CD14-positive monocyte (primary cell): ENCODE results near the gene RHOV. TPM values are rescaled to one million over a fixed set of nuclear protein-coding genes. Genes with fewer than 3 reads are reported as not detected.

Experiments used
- DNase-seq, 3 donors: peaks; one replicate each; pipeline ENCODE4 v3.0.0-alpha.2; 2011 to 2022
- H2AFZ ChIP-seq: 2 replicates; pipeline ENCODE4 v1.6.0; 2012; ENCODE audit warnings: mild to moderate bottlenecking, low read depth, low read length, inconsistent platforms; ENCODE audit not compliant: insufficient read depth, poor library complexity, severe bottlenecking
- H3K27ac ChIP-seq, 2 donors: 1 replicate in 1 of 2; 2 replicates in 1 of 2; pipeline ENCODE4 v1.5.1; 2012 to 2013; ENCODE audit warnings: low read length in 2 of 2, control low read depth in 1 of 2, inconsistent platforms in 1 of 2, low read depth in 1 of 2, mild to moderate bottlenecking in 1 of 2
- H3K27me3 ChIP-seq, 2 donors: one replicate each; pipeline versions ENCODE4 v1.6.0 to v1.6.1; 2011 to 2013; ENCODE audit warnings: low read length in 2 of 2; ENCODE audit not compliant: control insufficient read depth in 2 of 2, insufficient read depth in 2 of 2
- H3K36me3 ChIP-seq, 2 donors: replicated peaks in 1 of 2; 1 replicate in 1 of 2; 2 replicates in 1 of 2; pipeline versions ENCODE4 v1.5.1 to v1.6.1; 2012 to 2013; ENCODE audit warnings: low read length in 2 of 2, control low read depth in 1 of 2, inconsistent platforms in 1 of 2, mild to moderate bottlenecking in 1 of 2; ENCODE audit not compliant: insufficient read depth in 2 of 2, control insufficient read depth in 1 of 2
- H3K4me1 ChIP-seq, 2 donors: 1 replicate in 1 of 2; 2 replicates in 1 of 2; pipeline versions ENCODE4 v1.5.1 to v1.6.1; 2012 to 2013; ENCODE audit warnings: low read length in 2 of 2, control low read depth in 1 of 2, inconsistent platforms in 1 of 2, mild to moderate bottlenecking in 1 of 2, moderate library complexity in 1 of 2; ENCODE audit not compliant: insufficient read depth in 2 of 2, control insufficient read depth in 1 of 2
- H3K4me2 ChIP-seq: replicated peaks from 2 replicates; pipeline ENCODE3; 2012; ENCODE audit warnings: low read length, moderate library complexity, mild to moderate bottlenecking; ENCODE audit not compliant: poor library complexity, severe bottlenecking; ENCODE audit errors: extremely low read depth
- H3K4me3 ChIP-seq, 3 experiments: fragments of 200-600 bp in 1 of 3; sonication (generic) in 1 of 3; replicated peaks in 1 of 3; 1 replicate in 2 of 3; 2 replicates in 1 of 3; pipeline ENCODE4 v1.5.1; 2011 to 2013; ENCODE audit warnings: low read length in 3 of 3, mild to moderate bottlenecking in 3 of 3, control low read depth in 2 of 3, low read depth in 2 of 3, inconsistent platforms in 1 of 3, moderate library complexity in 1 of 3
- H3K79me2 ChIP-seq: 2 replicates; pipeline ENCODE4 v1.6.0; 2012; ENCODE audit warnings: mild to moderate bottlenecking, control low read depth, inconsistent platforms, low read length, moderate library complexity; ENCODE audit not compliant: insufficient read depth
- H3K9ac ChIP-seq: 2 replicates; pipeline ENCODE4 v1.6.0; 2017; ENCODE audit warnings: low read length, mild to moderate bottlenecking; ENCODE audit not compliant: insufficient read depth, poor library complexity, severe bottlenecking
- H3K9me3 ChIP-seq, 2 donors: replicated peaks in 1 of 2; 1 replicate in 1 of 2; 2 replicates in 1 of 2; pipeline versions ENCODE4 v1.5.1 to v1.6.1; 2012 to 2013; ENCODE audit warnings: low read length in 2 of 2, control low read depth in 1 of 2; ENCODE audit not compliant: control insufficient read depth in 1 of 2, insufficient read depth in 1 of 2
- H4K20me1 ChIP-seq: 2 replicates; pipeline ENCODE4 v1.6.0; 2012; ENCODE audit warnings: mild to moderate bottlenecking, low read length, control low read depth, moderate library complexity; ENCODE audit not compliant: insufficient read depth
- H3K27ac Mint-ChIP-seq, 7 donors: one replicate each; pipeline ENCODE4 v1.8.0; 2020; ENCODE audit warnings: mild to moderate bottlenecking in 7 of 7, mixed read lengths in 7 of 7, moderate library complexity in 6 of 7, inconsistent platforms in 2 of 7
- H3K27me3 Mint-ChIP-seq, 3 donors: one replicate each; pipeline ENCODE4 v1.8.0; 2021 to 2022; ENCODE audit warnings: low read depth in 3 of 3, mild to moderate bottlenecking in 3 of 3, mixed read lengths in 3 of 3, moderate library complexity in 3 of 3, inconsistent platforms in 1 of 3
- H3K36me3 Mint-ChIP-seq, 2 donors: one replicate each; pipeline ENCODE4 v1.8.0; 2020; ENCODE audit warnings: mixed read lengths in 2 of 2, inconsistent platforms in 1 of 2, mild to moderate bottlenecking in 1 of 2
- H3K4me1 Mint-ChIP-seq: one replicate; pipeline ENCODE4 v1.8.0; 2020; ENCODE audit warnings: mild to moderate bottlenecking, mixed read lengths
- H3K4me3 Mint-ChIP-seq, 2 donors: one replicate each; pipeline ENCODE4 v1.8.0; 2020; ENCODE audit warnings: mild to moderate bottlenecking in 2 of 2, mixed read lengths in 2 of 2, moderate library complexity in 1 of 2
- H3K9me3 Mint-ChIP-seq, 7 donors: one replicate each; pipeline ENCODE4 v1.8.0; 2020 to 2022; ENCODE audit warnings: mixed read lengths in 7 of 7, mild to moderate bottlenecking in 6 of 7, moderate library complexity in 6 of 7, inconsistent platforms in 2 of 7
- WGBS: methylation state at CpG from one replicate; pipeline ENCODE4 v1.1.5; 2013; ENCODE audit warnings: missing lambda C conversion rate; ENCODE audit not compliant: insufficient coverage; 5-methylcytosine and 5-hydroxymethylcytosine counted together
- intact Hi-C, 2 donors: fragments of 100-400 bp; cut with micrococcal nuclease; formaldehyde crosslinking; loops; one replicate each; pipeline versions ENCODE4 v1.15.0 to v1.15.1; 2023
- polyA plus RNA-seq, 3 donors: library from polyadenylated mRNA; depleted of rRNA in 1 of 3; unstranded in 2 of 3; stranded (reverse) in 1 of 3; fragments of 300-500 nt in 2 of 3; fragments of >200 nt in 1 of 3; fragmentation: Illumina TruSeq in 2 of 3; gene quantifications; 1 replicate in 2 of 3; 2 replicates in 1 of 3; pipeline ENCODE4 v1.2.3, GENCODE V29; 2012 to 2021
- TF ChIP-seq, protein P1 (sequence below): fragments of 200-600 bp; IDR thresholded peaks from one replicate; pipeline ENCODE4 v1.8.0; 2022; ENCODE audit warnings: antibody characterized with exemption, mild to moderate bottlenecking

RHOV gene
- polyA plus RNA-seq, 3 donors, result 0.08 TPM; not detected in 2

- H2AFZ ChIP-seq, result peak overlapping the region; percentile 63
- H3K4me1 Mint-ChIP-seq, result peaks cover 86% of the 10 kb centered on the region
- 10% methylated on average over 14 of the region's 22 CpGs for WGBS
Measured at GRCh38 chr15:40906991-40907802, 33.2 kb upstream of the RHOV start.

More at GRCh38 chr15:40906991-40907802, 33.2 kb upstream of the RHOV start:
- peaks cover 0 to 6% (median 0%) of the 10 kb centered on the region in 3 donors for H3K27me3 Mint-ChIP-seq
- Histone ChIP-seq H3K4me2 (peak overlapping the region; percentile 80), H4K20me1 (peaks cover 34% of the 10 kb centered on the region), H3K36me3 (no peaks in the 10 kb centered on the region), H3K27me3 (no peaks in the 10 kb centered on the region), H3K9ac (peak overlapping the region; percentile 55), H3K9me3 (no peaks in the 10 kb centered on the region), H3K4me1 (peaks cover 78 to 88% of the 10 kb centered on the region in 2 donors), H3K79me2 (peaks cover 16% of the 10 kb centered on the region), H3K27ac (peak overlapping the region; percentile 56 to 57), H3K4me3 (peak overlapping the region; percentile 47 to 76 (median 48))
- TF ChIP-seq, protein P1, sequence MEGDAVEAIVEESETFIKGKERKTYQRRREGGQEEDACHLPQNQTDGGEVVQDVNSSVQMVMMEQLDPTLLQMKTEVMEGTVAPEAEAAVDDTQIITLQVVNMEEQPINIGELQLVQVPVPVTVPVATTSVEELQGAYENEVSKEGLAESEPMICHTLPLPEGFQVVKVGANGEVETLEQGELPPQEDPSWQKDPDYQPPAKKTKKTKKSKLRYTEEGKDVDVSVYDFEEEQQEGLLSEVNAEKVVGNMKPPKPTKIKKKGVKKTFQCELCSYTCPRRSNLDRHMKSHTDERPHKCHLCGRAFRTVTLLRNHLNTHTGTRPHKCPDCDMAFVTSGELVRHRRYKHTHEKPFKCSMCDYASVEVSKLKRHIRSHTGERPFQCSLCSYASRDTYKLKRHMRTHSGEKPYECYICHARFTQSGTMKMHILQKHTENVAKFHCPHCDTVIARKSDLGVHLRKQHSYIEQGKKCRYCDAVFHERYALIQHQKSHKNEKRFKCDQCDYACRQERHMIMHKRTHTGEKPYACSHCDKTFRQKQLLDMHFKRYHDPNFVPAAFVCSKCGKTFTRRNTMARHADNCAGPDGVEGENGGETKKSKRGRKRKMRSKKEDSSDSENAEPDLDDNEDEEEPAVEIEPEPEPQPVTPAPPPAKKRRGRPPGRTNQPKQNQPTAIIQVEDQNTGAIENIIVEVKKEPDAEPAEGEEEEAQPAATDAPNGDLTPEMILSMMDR, result no peak
- H3K36me3 Mint-ChIP-seq, result peaks cover 10 to 25% of the 10 kb centered on the region in 2 donors
- H3K27ac Mint-ChIP-seq, result peak overlapping the region in 4 of 7 donors; percentile 30 to 56 (median 48)
- intact Hi-C loops, result loop anchor here (5.0 to 10.0 kb wide), 5 partner anchors 35 to 278 kb away; partner anchors contain the start of gene RMDN3 (in 1 of the 2)
- DNase-seq, result peak; percentile 28 to 77 (median 44)
- H3K4me3 Mint-ChIP-seq, result peak overlapping the region; percentile 67 to 84
- H3K9me3 Mint-ChIP-seq, result no peaks in the 10 kb centered on the region
